ENCODE results near the gene ENAH. TPM values are rescaled to one million over a fixed set of nuclear protein-coding genes. Genes with fewer than 3 reads are reported as not detected.

ENAH gene
- total and polyA plus RNA-seq, 2 experiments from 2014 or later, result 109 to 184 TPM

- TF ChIP-seq ZNF462 (CRISPR knock-in tag; IDR thresholded peaks at IDR 0.05) (no peak), POLR2AphosphoS5 (IDR thresholded peaks at IDR 0.05; ENCODE audit: low read depth) (no peak), EZH2phosphoT487 (IDR thresholded peaks at IDR 0.05; ENCODE audit: unreplicated experiment) (no peak), EZH2 (IDR thresholded peaks at IDR 0.05; ENCODE audit: low read depth, unreplicated experiment) (no peak), ZNF114 (CRISPR knock-in tag; IDR thresholded peaks at IDR 0.05) (no peak), CTCF (conservative IDR thresholded peaks at IDR 0.05; ENCODE audit: low read depth in 2 of 2) (no peak)
Measured at GRCh38 chr1:225666495-225666894, 13.6 kb upstream of the ENAH start (continued).

- Histone ChIP-seq H3K9me2 (ENCODE audit: insufficient read depth) (no peaks in the 10 kb centered on the region), H3K4me1 (ENCODE audit: insufficient read depth) (no peaks in the 10 kb centered on the region), H3K27me3 (ENCODE audit: insufficient read depth) (no peaks in the 10 kb centered on the region), H3F3A (replicated peaks; ENCODE audit: low read depth) (no peaks in the 10 kb centered on the region), H3K36me3 (ENCODE audit: insufficient read depth) (no peaks in the 10 kb centered on the region), H2AFZ (no peak overlapping the region), H3K4me2 (no peak overlapping the region), H3K79me2 (replicated peaks; ENCODE audit: insufficient read depth) (no peaks in the 10 kb centered on the region), H4K20me1 (replicated peaks; ENCODE audit: insufficient read depth) (no peaks in the 10 kb centered on the region), H3K4me3 (no peak overlapping the region), H3K27ac (ENCODE audit: low read depth) (no peak overlapping the region)
- no peaks in the 10 kb centered on the region for H3K36me3 Mint-ChIP-seq (ENCODE audit: low read depth)
- no peak overlapping the region for H3K27ac Mint-ChIP-seq
- no peaks in the 10 kb centered on the region; the same call in 2 of the 3 replicates for H3K9me3 Mint-ChIP-seq
- ATAC-seq (no peak), DNase-seq (ENCODE audit: low spot score) (no peak)
- peaks cover 3% of the 10 kb centered on the region; the same call in 1 of the 3 replicates for H3K4me1 Mint-ChIP-seq
- H3K27me3 Mint-ChIP-seq (ENCODE audit: insufficient read depth, low read depth, poor library complexity), result peaks cover 2% of the 10 kb centered on the region
- no peak overlapping the region for H3K4me3 Mint-ChIP-seq
- TF ChIP-seq CREB1 (CRISPR knock-in tag; IDR thresholded peaks at IDR 0.05; ENCODE audit: low read depth), result no peak
- no peak for TF ChIP-seq ETS1 (IDR thresholded peaks at IDR 0.05)
- no peak for TF ChIP-seq POLR2AphosphoS5 (IDR thresholded peaks at IDR 0.05; ENCODE audit: low read depth)
- TF ChIP-seq REST (IDR thresholded peaks at IDR 0.05; ENCODE audit: unreplicated experiment), result no peak
Measured at GRCh38 chr1:225664762-225665161, 11.8 kb upstream of the ENAH start.
